Astrocyte (in vitro differentiated cells and primary cell): ENCODE results near the gene FOXRED2.
"Not testable (repeated sequence)": the region's sequence is repeated elsewhere in the genome, so short reads cannot be mapped to it uniquely, and the experiment has no call there.

Experiments used
- CTCF ChIP-seq: IDR thresholded peaks from 2 replicates; pipeline ENCODE4 v1.5.1; 2011; ENCODE audit warnings: low read depth, mild to moderate bottlenecking, inconsistent platforms, low read length, moderate library complexity; ENCODE audit not compliant: insufficient read depth
- EZH2 ChIP-seq: IDR thresholded peaks from 2 replicates; pipeline ENCODE4 v1.6.1; 2012; ENCODE audit warnings: mild to moderate bottlenecking, low read length, inconsistent platforms; ENCODE audit not compliant: insufficient read depth

GRCh38 chr22:36533320-36533719 is 26.5 kb upstream of the FOXRED2 start:
- not testable (repeated sequence) for TF ChIP-seq CTCF, EZH2
